HepG2 (cell line): ENCODE data around the gene PTTG1. TPM values are rescaled to one million over a fixed set of nuclear protein-coding genes. Genes with fewer than 3 reads are reported as not detected.
A peak's percentile ranks its signal among the peaks of the same experiment; 100 is the strongest.

Experiments used
- ATM ChIP-seq: fragments of 450-650 bp; IDR thresholded peaks from 2 replicates; pipeline ENCODE4 v1.7.1; 2017; ENCODE audit warnings: mild to moderate bottlenecking, borderline replicate concordance
- CHCHD3 ChIP-seq: sonication (generic); formaldehyde crosslinking; IDR thresholded peaks from 2 replicates; pipeline ENCODE4 v1.8.0; 2022; ENCODE audit warnings: mild to moderate bottlenecking, missing genetic modification reagents, moderate library complexity
- GMEB1 ChIP-seq: sonication (generic); formaldehyde crosslinking; IDR thresholded peaks from 2 replicates; pipeline ENCODE4 v1.5.1; 2020; ENCODE audit warnings: missing genetic modification reagents, mild to moderate bottlenecking, borderline replicate concordance
- HES4 ChIP-seq: sonication (generic); formaldehyde crosslinking; IDR thresholded peaks from 2 replicates; pipeline ENCODE4 v1.9.0; 2021; ENCODE audit warnings: mild to moderate bottlenecking, missing genetic modification reagents, borderline replicate concordance
- JUNB ChIP-seq: sonication (generic); formaldehyde crosslinking; IDR thresholded peaks from 2 replicates; pipeline ENCODE4 v1.8.0; 2022; ENCODE audit warnings: missing genetic modification reagents, mild to moderate bottlenecking, borderline replicate concordance
- RFXAP ChIP-seq: sonication (generic); formaldehyde crosslinking; IDR thresholded peaks from 2 replicates; pipeline ENCODE4 v1.4.0; 2020; ENCODE audit warnings: missing genetic modification reagents, borderline replicate concordance
- SNAI1 ChIP-seq: sonication (generic); formaldehyde crosslinking; IDR thresholded peaks from 2 replicates; pipeline ENCODE4 v1.5.0; 2020; ENCODE audit warnings: mild to moderate bottlenecking, missing genetic modification reagents, borderline replicate concordance
- XBP1 ChIP-seq: sonication (generic); formaldehyde crosslinking; IDR thresholded peaks from 2 replicates; pipeline ENCODE4 v1.5.0; 2020; ENCODE audit warnings: missing genetic modification reagents
- ZEB1 ChIP-seq: IDR thresholded peaks from 2 replicates; pipeline ENCODE4 v1.6.1; 2012; ENCODE audit warnings: mild to moderate bottlenecking, low read depth, inconsistent platforms; ENCODE audit not compliant: insufficient replicate concordance
- ZMYM3 ChIP-seq: sonication (generic); formaldehyde crosslinking; IDR thresholded peaks from 2 replicates; pipeline ENCODE4 v1.5.1; 2020; ENCODE audit warnings: mild to moderate bottlenecking, missing genetic modification reagents
- ZNF644 ChIP-seq: IDR thresholded peaks from 2 replicates; pipeline ENCODE4 v1.6.1; 2016; ENCODE audit warnings: low read depth
- ZNF670 ChIP-seq: sonication (generic); formaldehyde crosslinking; IDR thresholded peaks from 2 replicates; pipeline ENCODE4 v1.8.0; 2022; ENCODE audit warnings: mild to moderate bottlenecking, missing genetic modification reagents, borderline replicate concordance
- ZNF724P ChIP-seq: sonication (generic); formaldehyde crosslinking; IDR thresholded peaks from 2 replicates; pipeline ENCODE4 v1.8.0; 2022; ENCODE audit warnings: missing genetic modification reagents, borderline replicate concordance
- ZNF891 ChIP-seq: sonication (generic); formaldehyde crosslinking; IDR thresholded peaks from 2 replicates; pipeline ENCODE4 v1.5.0; 2020; ENCODE audit warnings: mild to moderate bottlenecking, missing genetic modification reagents
- polyA plus RNA-seq, 8 experiments: library from polyadenylated mRNA; depleted of rRNA in 3 of 8; stranded (reverse) in 7 of 8; unstranded in 1 of 8; fragments of >200 nt; fragmentation: Illumina TruSeq in 4 of 8; extraction: Trizol in 4 of 8; gene quantifications; 2 replicates each; pipeline versions ENCODE4 v1.2.1 to v1.2.3, GENCODE V29; 2011 to 2016; ENCODE audit warnings: low read depth in 4 of 8, missing spikeins in 1 of 8, mixed read lengths in 1 of 8; ENCODE audit not compliant: insufficient read depth in 1 of 8
- total RNA-seq, 5 experiments: library from RNA; depleted of rRNA; stranded (reverse); fragments of >200 nt; fragmentation: Illumina TruSeq; extraction: Trizol; gene quantifications; 2 replicates each; pipeline ENCODE4 v1.2.3, GENCODE V29; 2016; ENCODE audit warnings: low read depth in 1 of 5
- TF ChIP-seq, protein P1 (sequence below): sonication (generic); formaldehyde crosslinking; IDR thresholded peaks from 2 replicates; pipeline ENCODE4 v1.4.0; 2020; ENCODE audit warnings: mild to moderate bottlenecking, missing genetic modification reagents
- TF ChIP-seq, protein P2 (sequence below): sonication (generic); formaldehyde crosslinking; IDR thresholded peaks from 2 replicates; pipeline ENCODE4 v1.9.0; 2021; ENCODE audit warnings: missing genetic modification reagents, borderline replicate concordance
- TF ChIP-seq, protein P3 (sequence below): IDR thresholded peaks from 2 replicates; pipeline ENCODE4 v1.6.1; 2012; ENCODE audit warnings: low read length, improper control_type of control experiment

PTTG1 gene
- total and polyA plus RNA-seq, 2 of the 13 experiments (the other 11 are each of a cell fraction or from before 2014, with no cell fraction given), result 102 to 161 TPM

- TF ChIP-seq GMEB1 (CRISPR knock-in tag) (peak; percentile 31; the same call in 1 of the 2 replicates), ZEB1 (no peak), ZNF724P (CRISPR knock-in tag) (no peak), CHCHD3 (no peak), ZNF891 (CRISPR knock-in tag) (no peak), ATM (no peak), JUNB (CRISPR knock-in tag) (peak; percentile 79; the same call in 1 of the 2 replicates), ZMYM3 (CRISPR knock-in tag) (peak; percentile 68; the same call in 1 of the 2 replicates), RFXAP (CRISPR knock-in tag) (peak; percentile 62; the same call in 1 of the 2 replicates), SNAI1 (CRISPR knock-in tag) (no peak), ZNF670 (CRISPR knock-in tag) (no peak), ZNF644 (peak; percentile 64; the same call in 1 of the 2 replicates), HES4 (no peak), XBP1 (0 out of 2 replicates have a peak, but pooled peaks have one; percentile 47)
- TF ChIP-seq, protein P1, sequence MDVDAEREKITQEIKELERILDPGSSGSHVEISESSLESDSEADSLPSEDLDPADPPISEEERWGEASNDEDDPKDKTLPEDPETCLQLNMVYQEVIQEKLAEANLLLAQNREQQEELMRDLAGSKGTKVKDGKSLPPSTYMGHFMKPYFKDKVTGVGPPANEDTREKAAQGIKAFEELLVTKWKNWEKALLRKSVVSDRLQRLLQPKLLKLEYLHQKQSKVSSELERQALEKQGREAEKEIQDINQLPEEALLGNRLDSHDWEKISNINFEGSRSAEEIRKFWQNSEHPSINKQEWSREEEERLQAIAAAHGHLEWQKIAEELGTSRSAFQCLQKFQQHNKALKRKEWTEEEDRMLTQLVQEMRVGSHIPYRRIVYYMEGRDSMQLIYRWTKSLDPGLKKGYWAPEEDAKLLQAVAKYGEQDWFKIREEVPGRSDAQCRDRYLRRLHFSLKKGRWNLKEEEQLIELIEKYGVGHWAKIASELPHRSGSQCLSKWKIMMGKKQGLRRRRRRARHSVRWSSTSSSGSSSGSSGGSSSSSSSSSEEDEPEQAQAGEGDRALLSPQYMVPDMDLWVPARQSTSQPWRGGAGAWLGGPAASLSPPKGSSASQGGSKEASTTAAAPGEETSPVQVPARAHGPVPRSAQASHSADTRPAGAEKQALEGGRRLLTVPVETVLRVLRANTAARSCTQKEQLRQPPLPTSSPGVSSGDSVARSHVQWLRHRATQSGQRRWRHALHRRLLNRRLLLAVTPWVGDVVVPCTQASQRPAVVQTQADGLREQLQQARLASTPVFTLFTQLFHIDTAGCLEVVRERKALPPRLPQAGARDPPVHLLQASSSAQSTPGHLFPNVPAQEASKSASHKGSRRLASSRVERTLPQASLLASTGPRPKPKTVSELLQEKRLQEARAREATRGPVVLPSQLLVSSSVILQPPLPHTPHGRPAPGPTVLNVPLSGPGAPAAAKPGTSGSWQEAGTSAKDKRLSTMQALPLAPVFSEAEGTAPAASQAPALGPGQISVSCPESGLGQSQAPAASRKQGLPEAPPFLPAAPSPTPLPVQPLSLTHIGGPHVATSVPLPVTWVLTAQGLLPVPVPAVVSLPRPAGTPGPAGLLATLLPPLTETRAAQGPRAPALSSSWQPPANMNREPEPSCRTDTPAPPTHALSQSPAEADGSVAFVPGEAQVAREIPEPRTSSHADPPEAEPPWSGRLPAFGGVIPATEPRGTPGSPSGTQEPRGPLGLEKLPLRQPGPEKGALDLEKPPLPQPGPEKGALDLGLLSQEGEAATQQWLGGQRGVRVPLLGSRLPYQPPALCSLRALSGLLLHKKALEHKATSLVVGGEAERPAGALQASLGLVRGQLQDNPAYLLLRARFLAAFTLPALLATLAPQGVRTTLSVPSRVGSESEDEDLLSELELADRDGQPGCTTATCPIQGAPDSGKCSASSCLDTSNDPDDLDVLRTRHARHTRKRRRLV (CRISPR knock-in tag), result peak; percentile 80
- TF ChIP-seq, protein P2, sequence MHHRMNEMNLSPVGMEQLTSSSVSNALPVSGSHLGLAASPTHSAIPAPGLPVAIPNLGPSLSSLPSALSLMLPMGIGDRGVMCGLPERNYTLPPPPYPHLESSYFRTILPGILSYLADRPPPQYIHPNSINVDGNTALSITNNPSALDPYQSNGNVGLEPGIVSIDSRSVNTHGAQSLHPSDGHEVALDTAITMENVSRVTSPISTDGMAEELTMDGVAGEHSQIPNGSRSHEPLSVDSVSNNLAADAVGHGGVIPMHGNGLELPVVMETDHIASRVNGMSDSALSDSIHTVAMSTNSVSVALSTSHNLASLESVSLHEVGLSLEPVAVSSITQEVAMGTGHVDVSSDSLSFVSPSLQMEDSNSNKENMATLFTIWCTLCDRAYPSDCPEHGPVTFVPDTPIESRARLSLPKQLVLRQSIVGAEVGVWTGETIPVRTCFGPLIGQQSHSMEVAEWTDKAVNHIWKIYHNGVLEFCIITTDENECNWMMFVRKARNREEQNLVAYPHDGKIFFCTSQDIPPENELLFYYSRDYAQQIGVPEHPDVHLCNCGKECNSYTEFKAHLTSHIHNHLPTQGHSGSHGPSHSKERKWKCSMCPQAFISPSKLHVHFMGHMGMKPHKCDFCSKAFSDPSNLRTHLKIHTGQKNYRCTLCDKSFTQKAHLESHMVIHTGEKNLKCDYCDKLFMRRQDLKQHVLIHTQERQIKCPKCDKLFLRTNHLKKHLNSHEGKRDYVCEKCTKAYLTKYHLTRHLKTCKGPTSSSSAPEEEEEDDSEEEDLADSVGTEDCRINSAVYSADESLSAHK (CRISPR knock-in tag), result no peak
- TF ChIP-seq, protein P3, sequence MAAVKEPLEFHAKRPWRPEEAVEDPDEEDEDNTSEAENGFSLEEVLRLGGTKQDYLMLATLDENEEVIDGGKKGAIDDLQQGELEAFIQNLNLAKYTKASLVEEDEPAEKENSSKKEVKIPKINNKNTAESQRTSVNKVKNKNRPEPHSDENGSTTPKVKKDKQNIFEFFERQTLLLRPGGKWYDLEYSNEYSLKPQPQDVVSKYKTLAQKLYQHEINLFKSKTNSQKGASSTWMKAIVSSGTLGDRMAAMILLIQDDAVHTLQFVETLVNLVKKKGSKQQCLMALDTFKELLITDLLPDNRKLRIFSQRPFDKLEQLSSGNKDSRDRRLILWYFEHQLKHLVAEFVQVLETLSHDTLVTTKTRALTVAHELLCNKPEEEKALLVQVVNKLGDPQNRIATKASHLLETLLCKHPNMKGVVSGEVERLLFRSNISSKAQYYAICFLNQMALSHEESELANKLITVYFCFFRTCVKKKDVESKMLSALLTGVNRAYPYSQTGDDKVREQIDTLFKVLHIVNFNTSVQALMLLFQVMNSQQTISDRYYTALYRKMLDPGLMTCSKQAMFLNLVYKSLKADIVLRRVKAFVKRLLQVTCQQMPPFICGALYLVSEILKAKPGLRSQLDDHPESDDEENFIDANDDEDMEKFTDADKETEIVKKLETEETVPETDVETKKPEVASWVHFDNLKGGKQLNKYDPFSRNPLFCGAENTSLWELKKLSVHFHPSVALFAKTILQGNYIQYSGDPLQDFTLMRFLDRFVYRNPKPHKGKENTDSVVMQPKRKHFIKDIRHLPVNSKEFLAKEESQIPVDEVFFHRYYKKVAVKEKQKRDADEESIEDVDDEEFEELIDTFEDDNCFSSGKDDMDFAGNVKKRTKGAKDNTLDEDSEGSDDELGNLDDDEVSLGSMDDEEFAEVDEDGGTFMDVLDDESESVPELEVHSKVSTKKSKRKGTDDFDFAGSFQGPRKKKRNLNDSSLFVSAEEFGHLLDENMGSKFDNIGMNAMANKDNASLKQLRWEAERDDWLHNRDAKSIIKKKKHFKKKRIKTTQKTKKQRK, result no peak
Observed at GRCh38 chr5:160475864-160476438, 54.3 kb downstream of the PTTG1 start (continued).
